Sigmoid colon (tissue), 4 donors: Measurements from ENCODE around the gene NEK4.

Source experiments
- CTCF ChIP-seq, 4 experiments: fragments of 450-650 bp in 3 of 4; fragments of 200-600 bp in 1 of 4; IDR thresholded peaks; one replicate each; pipeline ENCODE4 v1.5.1; 2016 to 2019; ENCODE audit warnings: antibody characterized with exemption in 4 of 4, mild to moderate bottlenecking in 3 of 4, moderate library complexity in 2 of 4
- POLR2A ChIP-seq, 2 donors: fragments of 450-650 bp; IDR thresholded peaks; one replicate each; pipeline ENCODE4 v1.6.1; 2016; ENCODE audit warnings: antibody characterized with exemption in 2 of 2, mild to moderate bottlenecking in 2 of 2, moderate library complexity in 2 of 2
- POLR2AphosphoS5 ChIP-seq, 4 donors: sonication (generic); formaldehyde crosslinking; IDR thresholded peaks; one replicate each; pipeline ENCODE4 v1.6.1; 2017; ENCODE audit warnings: antibody characterized with exemption in 4 of 4

DNA sequence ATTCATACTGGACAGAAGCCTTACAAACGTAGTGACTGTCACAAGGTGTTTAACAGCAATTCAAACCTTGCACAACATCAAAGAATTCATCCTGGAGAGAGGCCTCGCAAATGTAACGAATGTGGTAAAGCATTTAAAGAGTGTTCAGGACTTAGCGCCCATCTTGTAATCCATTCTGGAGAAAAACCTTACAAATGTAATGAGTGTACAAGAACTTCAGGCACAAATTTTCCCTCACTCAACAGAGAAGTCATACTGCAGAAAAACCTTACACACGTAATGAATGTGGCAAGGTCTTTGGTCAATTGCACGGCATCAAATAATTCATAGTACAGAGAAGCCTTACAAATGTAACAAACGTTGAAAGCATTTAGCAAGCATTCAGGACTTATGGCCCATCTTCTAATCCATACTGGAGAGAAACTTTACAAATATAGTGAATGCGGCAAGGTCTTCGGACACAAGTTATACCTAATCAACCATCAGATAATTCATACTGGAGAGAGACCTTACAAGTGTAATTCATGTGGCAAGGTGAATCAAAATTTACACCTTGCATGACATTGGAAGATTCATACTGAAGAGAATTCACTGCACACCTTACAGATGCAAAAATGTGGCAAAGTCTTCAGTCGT lies 37.4 kb downstream of the NEK4 start:
- TF ChIP-seq POLR2A (IDR thresholded peaks at IDR 0.05): no peak
- no peak for TF ChIP-seq CTCF (IDR thresholded peaks at IDR 0.05)
- TF ChIP-seq POLR2AphosphoS5 (IDR thresholded peaks at IDR 0.05): no peak
